Activated CD4-positive, alpha-beta T cell treated with anti-CD3 and anti-CD28 coated beads, Interleukin-2, amount 50 U/mL, for 1 hour (primary cell): ENCODE data around the gene CDH4.

Source experiments
- DNase-seq: peaks from one replicate; pipeline ENCODE4 v3.0.0-alpha.2; 2020

CDH4 gene

GRCh38 chr20:61731363-61732181 is 479.5 kb downstream of the CDH4 start:
- DNase-seq = no peak

- DNase-seq = no peak
Observed at GRCh38 chr20:61732511-61733210, 480.6 kb downstream of the CDH4 start.

GRCh38 chr20:61733216-61733615 is 481.2 kb downstream of the CDH4 start:
- no peak for DNase-seq

- DNase-seq = no peak
Observed at GRCh38 chr20:61733891-61734732, 482.1 kb downstream of the CDH4 start.

- DNase-seq = no peak
Observed at GRCh38 chr20:61734733-61735502, 482.9 kb downstream of the CDH4 start.

- no peak for DNase-seq
Observed at GRCh38 chr20:61735503-61735785, 483.4 kb downstream of the CDH4 start.

GRCh38 chr20:61736001-61736635 is 484.1 kb downstream of the CDH4 start:
- DNase-seq = no peak

GRCh38 chr20:61736751-61737310 is 484.8 kb downstream of the CDH4 start:
- DNase-seq = no peak

GRCh38 chr20:61737346-61737745 is 485.3 kb downstream of the CDH4 start:
- DNase-seq = no peak

- DNase-seq = no peak
Observed at GRCh38 chr20:61737812-61738443, 485.9 kb downstream of the CDH4 start.

- DNase-seq = no peak
Observed at GRCh38 chr20:61738601-61739069, 486.6 kb downstream of the CDH4 start.

GRCh38 chr20:61739086-61739831 is 487.2 kb downstream of the CDH4 start:
- no peak for DNase-seq

GRCh38 chr20:61739832-61740118 is 487.7 kb downstream of the CDH4 start:
- no peak for DNase-seq

GRCh38 chr20:61742097-61742825 is 490.2 kb downstream of the CDH4 start:
- DNase-seq = no peak

GRCh38 chr20:61743606-61744005 is 491.5 kb downstream of the CDH4 start:
- no peak for DNase-seq

- no peak for DNase-seq
Observed at GRCh38 chr20:61744691-61745396, 492.8 kb downstream of the CDH4 start.

GRCh38 chr20:61745397-61746146 is 493.5 kb downstream of the CDH4 start:
- DNase-seq = no peak

GRCh38 chr20:61746147-61746646 is 494.1 kb downstream of the CDH4 start:
- no peak for DNase-seq
